ENCODE results near the gene NCSTN.
A peak's percentile ranks its signal among the peaks of the same experiment; 100 is the strongest.

The NCSTN gene

DNA sequence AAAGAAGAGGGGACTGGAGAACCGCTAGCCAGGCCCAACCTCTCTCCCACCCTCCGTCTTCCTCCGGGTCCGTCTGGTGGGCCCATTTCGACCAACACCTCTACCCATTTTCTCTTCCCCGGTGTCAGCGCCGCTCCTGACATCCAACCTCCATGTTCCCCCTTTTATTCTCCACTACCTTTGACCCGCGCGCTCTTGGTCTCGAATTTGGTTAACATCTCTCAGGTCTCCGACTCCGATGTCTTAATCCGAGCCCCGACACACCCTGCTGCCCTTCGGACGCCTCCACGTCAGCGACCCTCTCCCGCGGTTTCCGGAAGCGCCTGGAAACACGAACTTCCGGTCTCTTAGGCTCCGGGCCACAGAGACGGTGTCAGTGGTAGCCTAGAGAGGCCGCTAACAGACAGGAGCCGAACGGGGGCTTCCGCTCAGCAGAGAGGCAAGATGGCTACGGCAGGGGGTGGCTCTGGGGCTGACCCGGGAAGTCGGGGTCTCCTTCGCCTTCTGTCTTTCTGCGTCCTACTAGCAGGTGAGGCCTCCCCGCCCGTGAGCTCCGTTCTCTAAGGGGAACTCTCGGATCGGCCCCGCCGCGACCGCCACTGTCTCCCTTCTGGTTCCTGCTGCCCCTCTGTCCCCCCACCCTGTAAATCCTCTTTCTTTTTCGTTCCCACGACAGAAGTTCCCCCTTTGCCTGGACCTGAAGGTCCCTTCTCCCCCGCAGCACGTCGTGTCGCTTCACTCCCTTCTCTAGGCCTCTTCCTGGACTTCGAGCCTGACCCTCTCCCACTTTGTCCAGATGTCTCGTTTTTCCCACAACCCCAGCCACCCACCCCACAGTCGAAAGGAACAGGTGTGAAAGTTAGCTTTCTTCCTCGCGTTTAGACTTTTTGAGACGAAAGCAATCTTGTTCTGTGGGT, at the start of gene NCSTN, which contains the start of gene COPA:
NCSTN (plus strand) TSS at position 431 of the 917 bp plus-strand sequence; CDS start at position 445, 14 bp downstream.
COPA (minus strand) TSS at position 298 of the 917 bp plus-strand sequence; CDS start at position 218, 80 bp downstream.
- peak; percentile 92 for DNase-seq

DNA sequence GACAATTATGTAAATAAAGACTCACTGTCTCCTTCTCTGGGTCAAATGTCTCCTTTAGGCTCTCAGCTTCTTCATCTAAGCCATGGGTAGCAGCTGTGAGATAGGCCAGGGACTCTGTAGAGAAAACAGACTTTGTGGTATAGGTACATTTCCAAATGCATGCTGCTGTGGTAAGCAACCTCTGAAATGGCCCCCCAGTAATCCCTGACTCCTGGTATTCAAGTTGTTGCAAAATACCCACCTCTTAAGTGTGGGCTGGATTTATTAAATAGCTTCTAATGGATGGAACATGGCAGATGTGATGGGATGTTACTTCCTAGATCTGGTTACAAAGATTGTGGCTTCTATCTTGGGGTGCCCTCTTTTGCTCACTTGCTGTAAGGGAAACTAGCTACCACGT, 47.1 kb upstream of the NCSTN start:
- DNase-seq = no peak

DNA sequence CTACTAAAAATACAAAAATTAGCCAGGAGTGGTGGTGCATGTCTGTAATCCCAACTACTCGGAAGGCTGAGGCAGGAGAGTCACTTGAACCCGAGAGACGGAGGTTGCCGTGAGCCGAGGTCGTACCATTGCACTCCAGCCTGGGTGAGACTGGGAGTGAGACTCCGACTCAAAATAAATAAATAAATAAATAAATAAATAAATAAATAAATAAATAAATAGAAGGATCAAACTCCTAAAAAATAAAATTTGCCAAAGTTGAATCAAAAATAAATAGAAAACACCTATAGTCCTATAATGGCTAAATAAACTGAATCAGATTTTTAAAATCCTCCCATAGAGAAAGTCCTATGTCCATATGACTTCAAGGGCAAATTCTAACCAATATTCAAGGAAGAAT, 43.0 kb upstream of the NCSTN start:
- DNase-seq = no peak

DNA sequence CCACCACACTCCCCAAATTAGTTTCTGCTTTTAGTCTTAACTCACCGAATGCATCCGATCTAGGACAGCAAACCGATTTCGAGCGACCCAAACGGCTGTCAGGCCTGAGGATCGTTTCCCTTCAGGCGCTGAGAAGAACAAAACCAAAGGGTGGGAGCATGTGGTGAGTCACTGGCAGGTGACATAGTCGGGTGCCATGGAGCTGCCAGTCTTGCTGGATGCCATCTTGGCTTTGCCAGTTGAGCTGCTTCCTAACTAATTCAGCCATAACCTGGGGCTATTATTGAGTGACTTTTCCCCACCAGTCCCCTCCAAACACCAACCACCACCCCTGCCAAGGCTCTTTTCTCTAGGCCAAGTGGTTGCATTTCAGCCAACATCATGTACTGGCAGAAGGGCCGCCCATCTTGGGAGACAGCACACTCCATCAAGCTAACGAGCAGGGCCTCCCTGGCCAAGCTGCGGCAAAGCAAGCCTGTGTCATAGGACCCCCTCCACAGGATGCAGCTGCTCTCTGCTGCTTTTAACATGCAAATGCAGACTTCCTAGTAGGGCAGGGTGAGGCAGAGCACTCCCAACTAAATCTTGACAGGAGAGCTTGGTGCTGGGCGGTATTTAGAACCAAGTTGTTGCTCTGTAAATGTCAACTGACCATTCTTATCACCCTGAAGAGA, 35.9 kb upstream of the NCSTN start:
- no peak for DNase-seq

DNA sequence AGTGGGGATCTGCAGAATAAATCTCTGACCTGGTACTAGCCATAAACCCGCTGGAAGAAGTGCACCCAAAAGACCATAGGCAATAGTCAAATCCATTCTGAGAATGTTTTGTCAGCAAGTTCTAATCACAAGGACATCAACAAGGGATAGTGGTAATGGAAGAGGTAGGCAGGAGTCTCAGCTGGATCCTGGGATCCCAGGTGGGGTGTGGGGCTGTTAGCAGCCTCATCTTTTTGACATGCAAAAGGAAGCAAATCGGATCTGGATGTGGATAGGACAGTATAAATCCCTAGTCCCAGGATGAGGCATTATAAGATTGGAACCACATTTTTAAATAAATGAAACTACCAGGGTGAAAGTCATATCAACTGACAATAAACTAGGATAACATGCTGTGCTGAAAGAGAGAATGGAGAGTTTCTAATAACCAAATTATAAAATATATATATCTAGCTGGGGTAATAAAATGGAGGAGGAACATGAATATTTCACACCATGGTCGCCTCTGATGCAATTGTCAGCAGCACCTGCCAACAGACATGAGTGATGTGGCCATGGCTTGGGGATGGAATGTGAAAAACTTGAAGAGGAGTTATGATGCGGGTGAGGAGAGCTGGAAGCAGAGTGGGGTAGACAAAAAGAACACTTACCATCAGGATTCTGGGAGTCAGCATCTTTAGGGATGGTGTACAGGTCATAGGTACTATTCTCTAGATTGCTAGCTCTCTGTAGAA, 34.6 kb upstream of the NCSTN start:
- DNase-seq = no peak

DNA sequence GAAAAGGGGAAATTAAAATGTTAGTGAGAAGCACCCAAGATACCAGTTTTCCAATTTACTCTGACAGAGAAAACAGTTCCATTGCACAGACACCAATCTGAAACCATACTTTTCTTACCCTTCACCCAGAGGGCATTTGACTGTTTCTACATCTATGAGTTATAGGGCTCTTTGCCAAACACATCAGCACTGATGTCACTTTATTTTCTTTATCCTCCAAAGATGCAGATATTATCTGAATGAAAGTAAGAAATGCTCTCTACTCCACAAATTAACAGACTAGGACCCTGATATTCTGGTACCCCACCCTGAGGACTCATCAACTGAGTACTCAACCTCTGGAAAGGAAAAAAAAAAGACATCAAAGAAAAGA, 34.0 kb upstream of the NCSTN start:
- DNase-seq = no peak

GRCh38 chr1:160309571-160309970, 33.6 kb upstream of the NCSTN start:
- DNase-seq = no peak

DNA sequence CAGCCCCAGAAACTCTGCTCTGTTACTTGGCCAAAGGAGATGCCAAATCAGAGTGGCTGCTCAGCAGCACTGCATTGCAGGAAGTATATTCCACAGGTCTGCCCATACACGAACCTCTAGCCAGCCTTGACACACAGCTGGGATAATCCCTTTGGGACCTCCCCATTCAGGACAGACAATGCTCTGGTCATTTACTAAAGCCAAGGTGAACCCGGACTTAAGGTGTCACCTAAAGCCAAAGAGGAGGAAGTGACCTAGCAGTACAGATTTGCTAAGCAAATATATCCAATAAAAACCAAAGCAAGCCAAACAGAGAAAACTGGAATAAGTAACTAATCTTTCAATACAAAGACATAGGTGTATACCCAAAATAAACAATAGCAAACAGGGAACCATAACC, 27.8 kb upstream of the NCSTN start:
- no peak for DNase-seq

DNA sequence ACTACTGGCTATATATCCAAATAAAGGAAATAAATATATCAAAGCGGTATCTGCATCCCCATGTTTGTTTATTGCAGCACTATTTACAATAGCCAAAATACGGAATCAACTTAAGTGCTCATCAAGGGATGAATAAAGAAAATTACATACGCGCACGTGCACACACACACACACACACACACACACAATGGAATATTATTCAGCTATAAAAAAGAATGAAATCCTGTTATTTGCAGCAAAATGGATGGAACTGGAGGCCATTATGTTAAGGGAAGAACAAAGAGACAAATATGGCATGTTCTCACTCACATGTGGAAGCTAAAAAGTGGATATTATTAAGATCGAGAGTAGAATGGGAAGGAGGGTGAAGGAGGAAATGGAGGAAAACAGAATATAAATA, 20.4 kb upstream of the NCSTN start:
- no peak for DNase-seq

DNA sequence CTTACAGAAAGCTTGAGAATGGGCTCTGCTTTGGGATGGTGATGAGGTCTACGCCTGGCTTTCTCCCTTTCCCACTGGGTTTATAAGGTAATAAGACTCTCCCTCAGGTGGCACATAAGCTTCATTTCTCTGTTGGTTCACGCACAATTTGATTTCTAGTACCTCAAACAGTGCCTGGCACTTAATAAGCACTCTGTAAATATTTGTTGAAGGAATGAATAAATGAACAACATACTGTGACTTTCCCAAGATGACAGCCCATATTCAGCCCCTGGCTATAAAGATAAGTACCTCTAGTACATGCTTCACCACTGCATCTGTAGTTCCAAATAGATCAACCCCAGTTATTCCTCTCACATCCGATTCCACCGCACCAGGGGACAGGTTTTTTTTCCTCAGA, 17.9 kb upstream of the NCSTN start:
- DNase-seq = peak; percentile 48

GRCh38 chr1:160326418-160326817, 16.8 kb upstream of the NCSTN start:
- DNase-seq = no peak

DNA sequence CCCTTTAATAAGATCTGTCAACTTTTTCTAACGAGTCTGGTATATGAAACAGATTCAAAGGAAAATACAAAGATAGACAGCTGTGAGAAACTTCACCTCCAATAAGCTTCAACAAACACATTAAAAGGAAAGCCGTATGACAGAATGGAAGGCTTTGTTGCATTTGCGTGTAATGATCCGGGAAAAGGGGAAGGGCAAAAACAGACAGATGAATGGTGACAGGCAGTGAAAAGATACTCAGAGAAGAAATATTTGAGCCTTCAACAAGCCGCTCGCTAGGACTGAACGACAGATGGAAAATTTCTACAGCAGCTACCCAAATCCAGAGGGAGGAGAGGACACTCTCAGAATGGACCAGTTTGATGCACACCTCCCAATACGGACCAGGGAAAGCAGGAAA, 15.0 kb upstream of the NCSTN start:
- DNase-seq = peak; percentile 13

- no peak for DNase-seq
These were observed 13.1 kb upstream of the NCSTN start for GRCh38 chr1:160330119-160330518.

DNA sequence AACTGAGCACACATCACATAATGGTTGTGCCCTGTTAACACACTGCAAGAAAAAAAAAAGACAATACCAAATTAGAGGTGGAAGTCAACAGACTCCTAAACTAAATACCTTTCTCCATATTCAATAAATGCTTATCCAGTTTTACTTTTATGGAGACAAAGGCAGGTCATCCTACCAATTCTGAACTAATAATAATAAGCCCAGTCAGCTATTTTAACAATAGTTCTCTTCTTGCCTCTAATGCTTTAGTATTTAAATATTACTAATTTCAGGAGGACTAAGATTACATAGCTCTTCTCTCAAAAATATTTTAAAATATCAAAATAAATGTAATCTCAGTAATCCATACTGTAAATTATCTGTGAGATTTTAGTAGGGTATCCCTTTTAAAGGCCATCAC, 10.7 kb upstream of the NCSTN start:
- DNase-seq = no peak

GRCh38 chr1:160338580-160338979, 4.6 kb upstream of the NCSTN start:
- no peak for DNase-seq

DNA sequence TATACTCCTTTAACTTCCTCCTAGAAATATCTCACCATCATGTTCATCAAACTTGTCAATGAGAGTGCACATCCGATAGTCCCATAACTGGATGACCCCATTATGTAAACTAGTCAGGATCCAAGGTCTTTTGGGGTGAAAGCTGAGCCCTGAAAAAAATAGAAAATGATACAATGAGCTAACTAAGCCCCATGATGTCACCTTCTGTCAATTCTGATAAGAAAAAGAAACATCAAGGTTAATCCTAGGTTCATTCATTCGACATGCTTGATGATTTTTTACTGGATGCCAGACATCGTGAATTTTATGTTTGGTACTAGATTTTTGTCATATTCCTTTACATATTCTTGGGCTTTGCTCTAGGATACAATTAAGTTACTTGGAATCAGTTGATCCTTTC, 3.0 kb upstream of the NCSTN start:
- DNase-seq = no peak

- no peak for DNase-seq
These were observed 2.3 kb upstream of the NCSTN start for GRCh38 chr1:160340866-160341265.

DNA sequence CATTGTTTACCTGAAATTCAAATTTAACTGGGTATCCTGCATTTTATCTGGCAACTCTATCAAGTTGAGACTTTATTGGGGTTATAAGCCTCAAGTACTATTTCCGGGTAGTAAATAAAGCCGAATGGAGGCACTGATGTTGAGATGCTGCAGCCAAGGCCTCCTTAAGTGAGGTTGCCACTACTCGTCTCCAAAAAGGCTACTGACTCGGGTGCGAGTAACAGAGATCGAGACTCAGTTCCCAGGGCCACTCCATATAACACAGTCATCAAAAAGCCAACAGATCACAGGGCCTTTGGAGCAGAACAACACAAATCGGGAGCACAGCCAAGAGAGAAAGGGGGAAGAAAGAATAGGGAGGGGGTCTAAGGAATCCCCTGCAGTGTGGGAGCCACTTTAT, 657 bp upstream of the NCSTN start:
- no peak for DNase-seq

DNA sequence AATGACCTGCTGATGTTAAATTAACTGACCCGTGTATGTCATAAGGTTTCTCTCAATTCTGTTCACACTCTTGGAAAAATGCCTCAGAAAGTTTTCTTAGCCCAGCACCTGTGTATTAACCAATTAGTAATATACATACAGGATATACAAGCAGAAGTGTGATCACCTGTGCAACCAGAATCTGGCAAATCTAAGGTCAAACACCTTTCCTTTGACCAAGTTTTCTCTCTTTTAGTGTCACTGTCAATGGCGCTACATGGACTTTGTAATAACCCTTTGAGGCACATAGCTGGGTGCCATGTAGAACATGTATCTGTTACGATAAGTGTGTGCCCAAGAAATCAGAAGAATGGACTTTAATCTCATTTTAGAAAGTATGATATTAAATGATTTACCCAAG, 1.1 kb downstream of the NCSTN start:
- DNase-seq = no peak

- DNase-seq = no peak
These were observed 1.8 kb downstream of the NCSTN start for GRCh38 chr1:160344936-160345335.

GRCh38 chr1:160346463-160346862, 3.3 kb downstream of the NCSTN start:
- no peak for DNase-seq

- DNase-seq = no peak
These were observed 3.8 kb downstream of the NCSTN start for GRCh38 chr1:160346958-160347357.

DNA sequence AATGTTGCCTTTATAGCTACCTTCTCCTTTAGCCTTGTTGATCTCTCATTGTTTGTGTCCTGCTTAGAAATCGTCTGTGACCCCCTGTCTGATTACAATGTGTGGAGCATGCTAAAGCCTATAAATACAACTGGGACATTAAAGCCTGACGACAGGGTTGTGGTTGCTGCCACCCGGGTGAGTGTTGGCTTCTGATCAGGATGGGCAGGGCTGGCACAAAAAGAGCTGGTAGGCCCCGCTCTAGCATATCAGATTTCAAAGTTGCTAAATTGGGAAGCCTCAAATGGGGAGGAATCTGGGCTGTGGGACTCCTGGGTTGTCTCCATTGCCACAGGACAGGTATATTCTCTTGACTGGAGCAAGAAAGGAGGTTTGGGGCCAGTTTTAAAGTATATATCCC, 8.4 kb downstream of the NCSTN start:
- no peak for DNase-seq

DNA sequence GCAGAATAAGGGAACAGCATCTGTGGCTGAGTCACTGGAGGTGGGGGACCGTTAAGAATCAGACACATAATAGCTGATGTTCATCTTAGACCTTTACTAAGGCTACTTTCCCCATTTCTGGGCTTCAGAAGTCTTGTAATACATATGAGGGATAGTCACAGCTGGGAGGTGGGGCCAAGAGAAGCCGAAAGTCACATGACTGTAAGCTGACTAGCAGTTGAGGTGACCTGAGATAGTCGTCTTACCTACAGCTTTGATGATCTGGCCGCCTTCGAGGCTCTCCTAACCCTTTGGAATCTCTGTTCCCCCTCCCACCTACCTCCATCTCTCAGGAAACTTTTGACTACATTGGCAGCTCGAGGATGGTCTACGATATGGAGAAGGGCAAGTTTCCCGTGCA, 9.4 kb downstream of the NCSTN start:
- no peak for DNase-seq

Measured in NCI-H2171 treated with DMSO at 0.1 percent for 48 hours (cell line).